IMR-90 (cell line): ENCODE measurements around the gene RMND5B. TPM values are rescaled to one million over a fixed set of nuclear protein-coding genes. Genes with fewer than 3 reads are reported as not detected.

Experiments
- ATAC-seq: fragments of 200-7000 bp; cut with Tn5 transposase; 2 replicates; pipeline ENCODE4 v1.9.1; 2020; ENCODE audit warnings: low read depth, mild to moderate bottlenecking, moderate library complexity
- BruUV-seq: library from RNA; stranded (reverse); fragments of 400-500 nt; replicated peaks from 2 replicates; lab custom pipeline; 2021; lab: Mats Ljungman, UMichigan
- CTCF ChIA-PET: fragments of 300-600 bp; formaldehyde crosslinking; extraction: SDS; loops from one replicate; lab custom pipeline; 2021; ENCODE audit warnings: antibody characterized with exemption; lab: Yijun Ruan, JAX
- POLR2A ChIA-PET: fragments of 300-600 bp; sonication (Branson Sonifier 250); formaldehyde crosslinking; loops from one replicate; lab custom pipeline; 2022; ENCODE audit warnings: antibody characterized with exemption; ENCODE audit not compliant: unreplicated experiment; lab: Charles Lee
- DNase-seq: peaks from one replicate; pipeline ENCODE4 v3.0.0; 2013
- H2AFZ ChIP-seq: replicated peaks from 2 replicates; pipeline ENCODE3; 2013; ENCODE audit warnings: low read length, mild to moderate bottlenecking; ENCODE audit not compliant: poor library complexity
- H2AK5ac ChIP-seq: 2 replicates; pipeline ENCODE4 v1.6.1; 2013; ENCODE audit warnings: low read depth, low read length, inconsistent platforms
- H2AK9ac ChIP-seq: replicated peaks from 2 replicates; pipeline ENCODE3; 2013; ENCODE audit warnings: mild to moderate bottlenecking, low read depth, low read length, moderate library complexity; ENCODE audit not compliant: poor library complexity
- H2BK120ac ChIP-seq: 2 replicates; pipeline ENCODE4 v1.6.1; 2013; ENCODE audit warnings: low read depth, low read length, inconsistent platforms
- H2BK15ac ChIP-seq: 3 replicates; pipeline ENCODE4 v1.6.1; 2013; ENCODE audit warnings: low read depth, low read length, inconsistent platforms
- H2BK20ac ChIP-seq: 2 replicates; pipeline ENCODE4 v1.6.1; 2013; ENCODE audit warnings: low read depth, mild to moderate bottlenecking, inconsistent platforms, low read length, moderate library complexity
- H2BK5ac ChIP-seq: 2 replicates; pipeline ENCODE4 v1.6.1; 2013; ENCODE audit warnings: mild to moderate bottlenecking, low read depth, low read length, inconsistent platforms; ENCODE audit not compliant: poor library complexity, severe bottlenecking
- H3K14ac ChIP-seq: replicated peaks from 2 replicates; pipeline ENCODE4 v1.6.1; 2013; ENCODE audit warnings: low read depth, low read length, inconsistent platforms
- H3K18ac ChIP-seq: 2 replicates; pipeline ENCODE4 v1.6.1; 2013; ENCODE audit warnings: low read depth, low read length, control low read depth
- H3K23ac ChIP-seq: 2 replicates; pipeline ENCODE4 v1.6.1; 2013; ENCODE audit warnings: low read depth, low read length, inconsistent platforms
- H3K27ac ChIP-seq: 2 replicates; pipeline ENCODE4 v1.5.1; 2013; ENCODE audit warnings: mild to moderate bottlenecking, control low read depth, low read length; ENCODE audit not compliant: insufficient read depth
- H3K27me3 ChIP-seq: 2 replicates; pipeline ENCODE4 v1.6.1; 2013; ENCODE audit warnings: low read length; ENCODE audit not compliant: control insufficient read depth, insufficient read depth
- H3K36me3 ChIP-seq: 2 replicates; pipeline ENCODE4 v1.6.1; 2013; ENCODE audit warnings: low read length, mixed read lengths; ENCODE audit not compliant: control insufficient read depth, insufficient read depth
- H3K4ac ChIP-seq: 2 replicates; pipeline ENCODE4 v1.6.1; 2013; ENCODE audit warnings: low read depth, low read length, inconsistent platforms
- H3K4me1 ChIP-seq: 2 replicates; pipeline ENCODE4 v1.6.1; 2013; ENCODE audit warnings: low read length, mixed read lengths; ENCODE audit not compliant: control insufficient read depth, insufficient read depth
- H3K4me2 ChIP-seq: 2 replicates; pipeline ENCODE4 v1.6.1; 2013; ENCODE audit warnings: low read depth, mild to moderate bottlenecking, control low read depth, low read length, moderate library complexity
- H3K4me3 ChIP-seq: 2 replicates; pipeline ENCODE4 v1.5.1; 2013; ENCODE audit warnings: low read depth, mild to moderate bottlenecking, control low read depth, low read length, moderate library complexity; ENCODE audit not compliant: insufficient read depth
- H3K56ac ChIP-seq: 2 replicates; pipeline ENCODE4 v1.6.1; 2013; ENCODE audit warnings: low read length, inconsistent platforms; ENCODE audit not compliant: insufficient read depth; ENCODE audit errors: extremely low read depth
- H3K79me1 ChIP-seq, 2 experiments: 2 replicates each; pipeline ENCODE4 v1.6.1; 2013; ENCODE audit warnings: low read length in 2 of 2, inconsistent platforms in 1 of 2, low read depth in 1 of 2
- H3K9ac ChIP-seq: 2 replicates; pipeline ENCODE4 v1.6.1; 2013; ENCODE audit warnings: low read depth, low read length, control low read depth
- H3K9me1 ChIP-seq: 2 replicates; pipeline ENCODE4 v1.6.1; 2013; ENCODE audit warnings: low read length, inconsistent platforms; ENCODE audit not compliant: insufficient read depth
- H3K9me3 ChIP-seq: 2 replicates; pipeline ENCODE4 v1.6.1; 2013; ENCODE audit warnings: low read length; ENCODE audit not compliant: control insufficient read depth, insufficient read depth
- H4K20me1 ChIP-seq: 2 replicates; pipeline ENCODE4 v1.6.1; 2013; ENCODE audit warnings: low read length, inconsistent platforms; ENCODE audit not compliant: insufficient read depth
- H4K5ac ChIP-seq: 2 replicates; pipeline ENCODE4 v1.6.1; 2013; ENCODE audit warnings: mild to moderate bottlenecking, low read depth, low read length, control low read depth
- H4K8ac ChIP-seq, 2 experiments: 2 replicates each; pipeline ENCODE4 v1.6.1; 2013; ENCODE audit warnings: low read depth in 2 of 2, low read length in 2 of 2, control low read depth in 1 of 2, inconsistent platforms in 1 of 2
- H4K91ac ChIP-seq: 2 replicates; pipeline ENCODE4 v1.6.1; 2013; ENCODE audit warnings: low read depth, low read length, inconsistent platforms; ENCODE audit not compliant: insufficient read depth
- BHLHE40 ChIP-seq: fragments of 150-350 bp; IDR thresholded peaks from 2 replicates; pipeline ENCODE4 v1.6.1; 2016; ENCODE audit warnings: mild to moderate bottlenecking, low read depth, low read length
- WGBS, 2 experiments: methylation state at CpG; one replicate each; pipeline versions ENCODE4 v1.1.5 to v1.1.7; 2013; ENCODE audit warnings: missing lambda C conversion rate in 2 of 2; ENCODE audit not compliant: insufficient read length in 1 of 2; ENCODE audit errors: extremely low coverage in 2 of 2; 5-methylcytosine and 5-hydroxymethylcytosine counted together
- dilution Hi-C: fragments of 300-500 bp; cut with HindIII; formaldehyde crosslinking; loops from one replicate; pipeline ENCODE4 v1.14.3; 2018; ENCODE audit warnings: low sequenced_read_pairs; ENCODE audit not compliant: unreplicated experiment
- in situ Hi-C: fragments of 300-500 bp; cut with MboI; formaldehyde crosslinking; loops from 3 replicates; pipeline ENCODE4 v1.14.3; 2019; ENCODE audit warnings: low sequenced_read_pairs, inconsistent platforms, mixed read lengths
- intact Hi-C: fragments of 100-400 bp; cut with micrococcal nuclease; formaldehyde crosslinking; loops from 2 replicates; pipeline ENCODE4 v1.10.0; 2022
- polyA plus RNA-seq, 3 experiments: library from polyadenylated mRNA; depleted of rRNA; stranded (reverse); fragments of >200 nt; gene quantifications; 2 replicates each; pipeline ENCODE4 v1.2.3, GENCODE V29; 2012; ENCODE audit warnings: low replicate concordance in 1 of 3
- total RNA-seq: library from RNA; depleted of rRNA; stranded (reverse); fragments of >200 nt; gene quantifications from 2 replicates; pipeline ENCODE4 v1.2.3, GENCODE V29; 2012
- TF ChIP-seq, protein P1 (sequence below): conservative IDR thresholded peaks from 2 replicates; pipeline ENCODE4 v1.5.1; 2012; ENCODE audit warnings: mild to moderate bottlenecking, low read depth, low read length, improper control_type of control experiment

Gene RMND5B
- total and polyA plus RNA-seq, 2 of the 4 experiments (the other 2 are of a cell fraction) = 14.0 to 19.5 TPM

DNA sequence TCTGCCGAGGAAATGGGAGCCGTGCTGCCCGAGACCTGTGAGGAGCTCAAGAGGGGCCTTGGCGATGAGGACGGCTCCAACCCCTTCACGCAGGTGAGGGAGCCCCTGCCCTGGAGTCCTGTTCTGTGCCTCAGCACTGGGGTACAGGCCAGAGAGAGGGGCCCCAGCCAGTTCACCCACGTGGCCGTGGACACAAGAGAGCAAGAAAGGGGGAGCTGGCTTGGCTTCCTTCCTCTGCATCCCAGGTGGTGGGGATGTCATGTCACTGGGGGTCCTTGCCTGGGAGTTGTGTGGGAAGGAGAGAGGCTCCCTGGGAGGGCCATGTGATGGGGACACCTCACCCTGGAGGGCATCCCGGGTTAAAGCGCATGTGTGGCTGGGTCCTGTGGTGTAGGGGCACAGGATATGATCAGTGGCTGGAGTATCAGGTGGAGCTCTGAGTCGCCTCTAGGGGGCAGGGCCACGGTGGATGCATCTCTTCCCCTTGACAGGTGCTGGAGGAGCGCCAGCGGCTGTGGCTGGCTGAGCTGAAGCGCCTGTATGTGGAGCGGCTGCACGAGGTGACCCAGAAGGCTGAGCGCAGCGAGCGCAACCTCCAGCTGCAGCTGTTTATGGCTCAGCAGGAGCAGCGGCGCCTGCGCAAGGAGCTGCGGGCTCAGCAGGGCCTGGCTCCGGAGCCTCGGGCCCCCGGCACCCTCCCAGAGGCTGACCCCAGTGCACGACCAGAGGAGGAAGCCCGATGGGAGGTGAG is 10.0 kb upstream of the RMND5B start:
- H2BK15ac ChIP-seq = no peak overlapping the region
- ChIA-PET POLR2A (no interaction called here), CTCF (interaction anchor here (0.6 to 0.9 kb wide), 4 partner anchors 12 to 44 kb away, joined by 3 to 4 read pairs (median 4); no protein-coding TSS in a partner anchor)
- DNase-seq = peak; percentile 76
- H3K4me2 ChIP-seq = peak overlapping the region; percentile 58; the same call in 1 of the 2 replicates
- no peak overlapping the region; the same call in 1 of the 2 replicates for H3K18ac ChIP-seq
- no peaks in the 10 kb centered on the region for H3K79me1 ChIP-seq
- H2BK120ac ChIP-seq = no peak overlapping the region
- no peaks in the 10 kb centered on the region for H3K9me3 ChIP-seq
- TF ChIP-seq, protein P1, sequence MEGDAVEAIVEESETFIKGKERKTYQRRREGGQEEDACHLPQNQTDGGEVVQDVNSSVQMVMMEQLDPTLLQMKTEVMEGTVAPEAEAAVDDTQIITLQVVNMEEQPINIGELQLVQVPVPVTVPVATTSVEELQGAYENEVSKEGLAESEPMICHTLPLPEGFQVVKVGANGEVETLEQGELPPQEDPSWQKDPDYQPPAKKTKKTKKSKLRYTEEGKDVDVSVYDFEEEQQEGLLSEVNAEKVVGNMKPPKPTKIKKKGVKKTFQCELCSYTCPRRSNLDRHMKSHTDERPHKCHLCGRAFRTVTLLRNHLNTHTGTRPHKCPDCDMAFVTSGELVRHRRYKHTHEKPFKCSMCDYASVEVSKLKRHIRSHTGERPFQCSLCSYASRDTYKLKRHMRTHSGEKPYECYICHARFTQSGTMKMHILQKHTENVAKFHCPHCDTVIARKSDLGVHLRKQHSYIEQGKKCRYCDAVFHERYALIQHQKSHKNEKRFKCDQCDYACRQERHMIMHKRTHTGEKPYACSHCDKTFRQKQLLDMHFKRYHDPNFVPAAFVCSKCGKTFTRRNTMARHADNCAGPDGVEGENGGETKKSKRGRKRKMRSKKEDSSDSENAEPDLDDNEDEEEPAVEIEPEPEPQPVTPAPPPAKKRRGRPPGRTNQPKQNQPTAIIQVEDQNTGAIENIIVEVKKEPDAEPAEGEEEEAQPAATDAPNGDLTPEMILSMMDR = peak; percentile 40
- no peak for TF ChIP-seq BHLHE40
- no peak overlapping the region for H4K91ac ChIP-seq
- BruUV-seq = no TSS peak
- peaks cover 22% of the 10 kb centered on the region for H3K27me3 ChIP-seq
- no peak overlapping the region for H3K56ac ChIP-seq
- peak overlapping the region in 1 of 2 experiments; percentile 40; a peak in 2 of 4 replicates for H4K8ac ChIP-seq
- peak overlapping the region; percentile 57; the same call in 1 of the 2 replicates for H4K5ac ChIP-seq
- no peak overlapping the region for H3K27ac ChIP-seq
- H3K36me3 ChIP-seq = no peaks in the 10 kb centered on the region
- H4K20me1 ChIP-seq = no peaks in the 10 kb centered on the region; the same call in 1 of the 2 replicates
- H3K14ac ChIP-seq = no peak overlapping the region
- intact Hi-C loops (no loop called here), in situ Hi-C loops (no loop called here), dilution Hi-C loops (no loop called here)
- H3K4ac ChIP-seq = no peak overlapping the region; the same call in 1 of the 2 replicates
- ATAC-seq = peak; percentile 91
- H3K23ac ChIP-seq = no peak overlapping the region
- no peak overlapping the region for H2AK5ac ChIP-seq
- H3K9me1 ChIP-seq = no peaks in the 10 kb centered on the region
- H3K9ac ChIP-seq = peak overlapping the region; percentile 24; the same call in 1 of the 2 replicates
- H2BK5ac ChIP-seq = no peak overlapping the region
- no peak overlapping the region for H2BK20ac ChIP-seq
- WGBS, 2 experiments = 32% methylated on average over 12 of the region's 29 CpGs; no CpG with 5 or more reads in 1 of the 2 experiments
- peaks cover 6% of the 10 kb centered on the region; the same call in 1 of the 2 replicates for H3K4me1 ChIP-seq
- peak overlapping the region; percentile 82 for H2AFZ ChIP-seq
- peak overlapping the region; percentile 63 for H2AK9ac ChIP-seq
- H3K4me3 ChIP-seq = no peak overlapping the region; the same call in 1 of the 2 replicates
